HEK293 (cell line): ENCODE data around the gene AFAP1L2.

ENCODE experiments used
- CTCF ChIA-PET: fragments of 350-600 bp; formaldehyde crosslinking; extraction: SDS; loops from one replicate; lab custom pipeline; 2021; ENCODE audit warnings: antibody characterized with exemption; lab: Yijun Ruan, JAX
- POLR2A ChIA-PET: fragments of 300-600 bp; formaldehyde crosslinking; extraction: SDS; loops from one replicate; lab custom pipeline; 2020; ENCODE audit warnings: antibody characterized with exemption, inconsistent platforms; lab: Yijun Ruan, JAX
- H3K27ac ChIP-seq: fragments of 200-500 bp; sonication (Bioruptor generic); 2 replicates; pipeline ENCODE4 v1.5.1; 2014; ENCODE audit warnings: low read depth, low read length, control low read depth, inconsistent platforms; ENCODE audit errors: extremely low read depth
- H3K36me3 ChIP-seq, 2 experiments: fragments of 200-500 bp in 1 of 2; sonication (Bioruptor generic) in 1 of 2; 1 replicate in 1 of 2; 2 replicates in 1 of 2; pipeline ENCODE4 v1.5.1; 2014 to 2017; ENCODE audit warnings: inconsistent platforms in 2 of 2, low read length in 2 of 2; ENCODE audit not compliant: control insufficient read depth in 2 of 2, insufficient read depth in 1 of 2
- H3K4me1 ChIP-seq: fragments of 200-500 bp; sonication (Bioruptor generic); 2 replicates; pipeline ENCODE4 v1.5.1; 2014; ENCODE audit warnings: mild to moderate bottlenecking, low read length, inconsistent platforms; ENCODE audit not compliant: control insufficient read depth, insufficient read depth
- H3K4me3 ChIP-seq: 2 replicates; pipeline ENCODE4 v1.5.1; 2011; ENCODE audit warnings: low read depth, mild to moderate bottlenecking, control low read depth, low read length, moderate library complexity
- H3K9me3 ChIP-seq: fragments of 200-500 bp; sonication (Bioruptor generic); 2 replicates; pipeline ENCODE4 v1.5.1; 2014; ENCODE audit warnings: low read depth, low read length, inconsistent platforms; ENCODE audit not compliant: control insufficient read depth, insufficient read depth
- ATF2 ChIP-seq: fragments of 450-650 bp; formaldehyde crosslinking; IDR thresholded peaks from 2 replicates; pipeline ENCODE4 v1.5.1; 2016; ENCODE audit warnings: missing biosample characterization, missing genetic modification characterization, low read depth
- BCL6B ChIP-seq: fragments of 450-650 bp; formaldehyde crosslinking; IDR thresholded peaks from 2 replicates; pipeline ENCODE4 v1.5.1; 2017; ENCODE audit warnings: missing biosample characterization, missing genetic modification characterization
- CTCF ChIP-seq: fragments of 450-650 bp; formaldehyde crosslinking; IDR thresholded peaks from 2 replicates; pipeline ENCODE4 v1.5.1; 2016; ENCODE audit warnings: missing biosample characterization, missing genetic modification characterization
- HIC1 ChIP-seq: fragments of 450-650 bp; formaldehyde crosslinking; IDR thresholded peaks from 2 replicates; pipeline ENCODE4 v1.5.1; 2016; ENCODE audit warnings: missing biosample characterization, missing genetic modification characterization
- HOXA7 ChIP-seq: sonication (generic); formaldehyde crosslinking; IDR thresholded peaks from 2 replicates; pipeline ENCODE4 v1.8.1; 2022; ENCODE audit warnings: missing genetic modification reagents, borderline replicate concordance
- HOXD13 ChIP-seq: sonication (generic); formaldehyde crosslinking; IDR thresholded peaks from 2 replicates; pipeline ENCODE4 v1.8.0; 2022; ENCODE audit warnings: missing genetic modification reagents, borderline replicate concordance
- KLF7 ChIP-seq: fragments of 450-650 bp; formaldehyde crosslinking; IDR thresholded peaks from 2 replicates; pipeline ENCODE4 v1.5.1; 2016; ENCODE audit warnings: missing biosample characterization, missing genetic modification characterization, borderline replicate concordance
- SALL2 ChIP-seq: fragments of 450-650 bp; formaldehyde crosslinking; IDR thresholded peaks from 2 replicates; pipeline ENCODE4 v1.5.0; 2017; ENCODE audit warnings: missing biosample characterization, mild to moderate bottlenecking, missing genetic modification characterization, borderline replicate concordance
- YY1 ChIP-seq: fragments of 450-650 bp; formaldehyde crosslinking; IDR thresholded peaks from 2 replicates; pipeline ENCODE4 v1.5.1; 2018; ENCODE audit warnings: missing biosample characterization, missing genetic modification characterization
- ZBTB21 ChIP-seq: fragments of 450-650 bp; formaldehyde crosslinking; IDR thresholded peaks from 2 replicates; pipeline ENCODE4 v1.5.1; 2017; ENCODE audit warnings: missing biosample characterization, missing genetic modification characterization
- ZBTB44 ChIP-seq: fragments of 450-650 bp; IDR thresholded peaks from 2 replicates; pipeline ENCODE4 v1.5.1; 2018; ENCODE audit warnings: missing biosample characterization, mild to moderate bottlenecking, missing genetic modification characterization
- ZFP69B ChIP-seq: fragments of 450-650 bp; formaldehyde crosslinking; IDR thresholded peaks from 2 replicates; pipeline ENCODE4 v1.5.1; 2016; ENCODE audit warnings: missing biosample characterization, missing genetic modification characterization
- ZNF121 ChIP-seq: fragments of 450-650 bp; formaldehyde crosslinking; IDR thresholded peaks from 2 replicates; pipeline ENCODE4 v1.5.1; 2016; ENCODE audit warnings: missing biosample characterization, missing genetic modification characterization
- ZNF138 ChIP-seq: fragments of 450-650 bp; formaldehyde crosslinking; IDR thresholded peaks from 2 replicates; pipeline ENCODE4 v1.5.1; 2016; ENCODE audit warnings: missing biosample characterization, missing genetic modification characterization, borderline replicate concordance
- ZNF175 ChIP-seq: fragments of 450-650 bp; formaldehyde crosslinking; IDR thresholded peaks from 2 replicates; pipeline ENCODE4 v1.5.1; 2016; ENCODE audit warnings: missing biosample characterization, missing genetic modification characterization
- ZNF292 ChIP-seq: fragments of 450-650 bp; formaldehyde crosslinking; IDR thresholded peaks from 2 replicates; pipeline ENCODE4 v1.5.1; 2016; ENCODE audit warnings: low read depth, missing biosample characterization, missing genetic modification characterization, borderline replicate concordance
- ZNF366 ChIP-seq: fragments of 450-650 bp; formaldehyde crosslinking; conservative IDR thresholded peaks from 2 replicates; pipeline ENCODE4 v1.5.1; 2016; ENCODE audit warnings: missing biosample characterization, missing genetic modification characterization
- ZNF510 ChIP-seq: fragments of 450-650 bp; formaldehyde crosslinking; IDR thresholded peaks from 2 replicates; pipeline ENCODE4 v1.5.1; 2018; ENCODE audit warnings: mild to moderate bottlenecking, missing genetic modification characterization, missing biosample characterization; ENCODE audit not compliant: insufficient replicate concordance
- ZNF558 ChIP-seq: fragments of 450-650 bp; formaldehyde crosslinking; IDR thresholded peaks from 2 replicates; pipeline ENCODE4 v1.5.1; 2016; ENCODE audit warnings: missing biosample characterization, missing genetic modification characterization
- ZNF639 ChIP-seq: fragments of 450-650 bp; formaldehyde crosslinking; IDR thresholded peaks from 2 replicates; pipeline ENCODE4 v1.5.1; 2016; ENCODE audit warnings: missing biosample characterization, missing genetic modification characterization
- ZNF645 ChIP-seq: fragments of 450-650 bp; formaldehyde crosslinking; IDR thresholded peaks from 2 replicates; pipeline ENCODE4; 2016; ENCODE audit warnings: missing biosample characterization, missing genetic modification characterization
- ZNF837 ChIP-seq: fragments of 450-650 bp; formaldehyde crosslinking; IDR thresholded peaks from 2 replicates; pipeline ENCODE4 v1.5.1; 2016; ENCODE audit warnings: missing biosample characterization, missing genetic modification characterization
- ZSCAN23 ChIP-seq: fragments of 450-650 bp; formaldehyde crosslinking; IDR thresholded peaks from 2 replicates; pipeline ENCODE4 v1.5.1; 2016; ENCODE audit warnings: missing biosample characterization, missing genetic modification characterization

Gene AFAP1L2

GRCh38 chr10:114380797-114381196, 23.5 kb downstream of the AFAP1L2 start (continued):
- TF ChIP-seq ATF2 (tag by site-specific recombination) (no peak), HOXA7 (no peak), ZNF138 (no peak), ZNF292 (no peak)

GRCh38 chr10:114380060-114380459, 24.2 kb downstream of the AFAP1L2 start:
- no peaks in the 10 kb centered on the region for H3K36me3 ChIP-seq
- POLR2A ChIA-PET = no interaction called here
- TF ChIP-seq ZFP69B = no peak
- no peak for TF ChIP-seq ZBTB44 (tag by site-specific recombination)
- no peak for TF ChIP-seq ZNF510 (tag by site-specific recombination)
- TF ChIP-seq HIC1 (tag by site-specific recombination) = no peak
- no peak for TF ChIP-seq ZNF645 (tag by site-specific recombination)
- no peak for TF ChIP-seq ZNF558
- TF ChIP-seq ZNF175 (tag by site-specific recombination) = no peak
- TF ChIP-seq ZBTB21 = no peak
- no peak for TF ChIP-seq ZNF121 (tag by site-specific recombination)
- TF ChIP-seq KLF7 (tag by site-specific recombination) = no peak
- TF ChIP-seq ZNF837 (tag by site-specific recombination) = no peak
- TF ChIP-seq SALL2 = no peak
- no peak for TF ChIP-seq ZNF639
- TF ChIP-seq, all 188 proteins: peak for 0
- Histone ChIP-seq H3K27ac (no peak overlapping the region), H3K9me3 (no peaks in the 10 kb centered on the region), H3K4me3 (no peak overlapping the region), H3K4me1 (no peaks in the 10 kb centered on the region)
- CTCF ChIA-PET = no interaction called here

- CTCF ChIA-PET = no interaction called here
- POLR2A ChIA-PET = no interaction called here
- Histone ChIP-seq H3K27ac (no peak overlapping the region), H3K4me1 (no peaks in the 10 kb centered on the region), H3K9me3 (no peaks in the 10 kb centered on the region), H3K36me3 (no peaks in the 10 kb centered on the region), H3K4me3 (no peak overlapping the region)
- TF ChIP-seq YY1 (tag by site-specific recombination) (no peak), ZNF366 (tag by site-specific recombination) (no peak), BCL6B (tag by site-specific recombination) (no peak), ZNF645 (tag by site-specific recombination) (no peak), ZSCAN23 (tag by site-specific recombination) (no peak), CTCF (no peak), HOXD13 (no peak), ZNF558 (no peak)
These were observed 24.7 kb downstream of the AFAP1L2 start for GRCh38 chr10:114379631-114380041.
